ENCODE results near the gene SIK2. TPM values are rescaled to one million over a fixed set of nuclear protein-coding genes. Genes with fewer than 3 reads are reported as not detected.

SIK2 gene
- total and polyA plus RNA-seq, 9 of the 15 experiments (the other 6 are each of a cell fraction or from before 2014, with no cell fraction given) = 0.74 to 11.6 (median 3.8) TPM

DNA sequence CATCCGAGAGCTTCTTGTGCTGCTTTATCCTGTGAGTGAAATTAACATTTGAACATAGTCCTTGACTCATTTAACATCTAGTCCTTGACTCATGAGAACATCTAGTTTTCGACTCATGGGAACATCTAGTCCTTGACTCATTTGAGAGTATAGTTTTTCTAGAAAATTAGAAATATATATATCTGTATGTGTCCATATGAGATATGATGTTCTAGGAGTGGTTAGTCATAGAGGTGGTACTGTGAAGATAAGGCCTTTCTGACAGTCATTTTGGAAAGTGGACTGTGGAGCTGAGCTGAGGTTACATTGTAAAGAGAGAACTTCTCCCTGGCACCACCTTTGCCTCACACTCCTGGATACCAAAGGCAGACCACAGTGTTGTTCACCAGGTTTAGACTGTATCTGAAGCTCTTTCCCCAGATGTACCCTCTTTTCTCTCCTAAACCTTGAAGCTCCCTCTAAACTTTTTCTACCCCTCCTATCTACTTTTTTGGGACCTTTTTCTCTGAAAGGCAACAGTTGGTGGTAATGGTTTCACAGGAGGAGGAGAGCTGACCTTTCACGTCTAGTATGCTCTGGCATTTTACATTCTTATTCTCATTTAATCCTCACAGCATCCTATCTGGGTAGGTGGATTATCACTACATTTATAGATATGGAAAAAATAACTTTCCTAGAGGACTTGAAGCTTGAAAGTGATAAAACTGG, 96.8 kb downstream of the SIK2 start (continued):
- TF ChIP-seq, protein P1, sequence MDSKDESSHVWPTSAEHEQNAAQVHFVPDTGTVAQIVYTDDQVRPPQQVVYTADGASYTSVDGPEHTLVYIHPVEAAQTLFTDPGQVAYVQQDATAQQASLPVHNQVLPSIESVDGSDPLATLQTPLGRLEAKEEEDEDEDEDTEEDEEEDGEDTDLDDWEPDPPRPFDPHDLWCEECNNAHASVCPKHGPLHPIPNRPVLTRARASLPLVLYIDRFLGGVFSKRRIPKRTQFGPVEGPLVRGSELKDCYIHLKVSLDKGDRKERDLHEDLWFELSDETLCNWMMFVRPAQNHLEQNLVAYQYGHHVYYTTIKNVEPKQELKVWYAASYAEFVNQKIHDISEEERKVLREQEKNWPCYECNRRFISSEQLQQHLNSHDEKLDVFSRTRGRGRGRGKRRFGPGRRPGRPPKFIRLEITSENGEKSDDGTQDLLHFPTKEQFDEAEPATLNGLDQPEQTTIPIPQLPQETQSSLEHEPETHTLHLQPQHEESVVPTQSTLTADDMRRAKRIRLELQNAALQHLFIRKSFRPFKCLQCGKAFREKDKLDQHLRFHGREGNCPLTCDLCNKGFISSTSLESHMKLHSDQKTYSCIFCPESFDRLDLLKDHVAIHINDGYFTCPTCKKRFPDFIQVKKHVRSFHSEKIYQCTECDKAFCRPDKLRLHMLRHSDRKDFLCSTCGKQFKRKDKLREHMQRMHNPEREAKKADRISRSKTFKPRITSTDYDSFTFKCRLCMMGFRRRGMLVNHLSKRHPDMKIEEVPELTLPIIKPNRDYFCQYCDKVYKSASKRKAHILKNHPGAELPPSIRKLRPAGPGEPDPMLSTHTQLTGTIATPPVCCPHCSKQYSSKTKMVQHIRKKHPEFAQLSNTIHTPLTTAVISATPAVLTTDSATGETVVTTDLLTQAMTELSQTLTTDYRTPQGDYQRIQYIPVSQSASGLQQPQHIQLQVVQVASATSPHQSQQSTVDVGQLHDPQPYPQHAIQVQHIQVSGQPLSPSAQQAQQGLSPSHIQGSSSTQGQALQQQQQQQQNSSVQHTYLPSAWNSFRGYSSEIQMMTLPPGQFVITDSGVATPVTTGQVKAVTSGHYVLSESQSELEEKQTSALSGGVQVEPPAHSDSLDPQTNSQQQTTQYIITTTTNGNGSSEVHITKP (IDR thresholded peaks at IDR 0.05; ENCODE audit: partially characterized antibody) = peak; percentile 40
- TF ChIP-seq PML (IDR thresholded peaks at IDR 0.05; ENCODE audit: low read length) = peak; percentile 57; the same call in 1 of the 2 replicates
- TF ChIP-seq ZNF143 (CRISPR knock-in tag; IDR thresholded peaks at IDR 0.05) = no peak
- no peak for TF ChIP-seq ESRRA (IDR thresholded peaks at IDR 0.05; ENCODE audit: borderline replicate concordance, low read depth)
- TF ChIP-seq DPF2 (IDR thresholded peaks at IDR 0.05) = peak; percentile 96
- TF ChIP-seq, protein P2, sequence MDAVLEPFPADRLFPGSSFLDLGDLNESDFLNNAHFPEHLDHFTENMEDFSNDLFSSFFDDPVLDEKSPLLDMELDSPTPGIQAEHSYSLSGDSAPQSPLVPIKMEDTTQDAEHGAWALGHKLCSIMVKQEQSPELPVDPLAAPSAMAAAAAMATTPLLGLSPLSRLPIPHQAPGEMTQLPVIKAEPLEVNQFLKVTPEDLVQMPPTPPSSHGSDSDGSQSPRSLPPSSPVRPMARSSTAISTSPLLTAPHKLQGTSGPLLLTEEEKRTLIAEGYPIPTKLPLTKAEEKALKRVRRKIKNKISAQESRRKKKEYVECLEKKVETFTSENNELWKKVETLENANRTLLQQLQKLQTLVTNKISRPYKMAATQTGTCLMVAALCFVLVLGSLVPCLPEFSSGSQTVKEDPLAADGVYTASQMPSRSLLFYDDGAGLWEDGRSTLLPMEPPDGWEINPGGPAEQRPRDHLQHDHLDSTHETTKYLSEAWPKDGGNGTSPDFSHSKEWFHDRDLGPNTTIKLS (IDR thresholded peaks at IDR 0.05; ENCODE audit: borderline replicate concordance, low read depth) = peak; percentile 64; the same call in 1 of the 2 replicates
- TF ChIP-seq MTA2 (IDR thresholded peaks at IDR 0.05; ENCODE audit: low read depth) = peak; percentile 59
- TF ChIP-seq NFE2 (IDR thresholded peaks at IDR 0.05; ENCODE audit: low read depth) = peak; percentile 50; the same call in 1 of the 2 replicates
- TF ChIP-seq GATAD2B (IDR thresholded peaks at IDR 0.05; ENCODE audit: borderline replicate concordance) = peak; percentile 83; the same call in 1 of the 2 replicates
- no peak for TF ChIP-seq NFATC3 (IDR thresholded peaks at IDR 0.05)
- no peak for TF ChIP-seq U2AF1 (optimal IDR thresholded peaks at IDR 0.05; ENCODE audit: low read depth, low read length)
- TF ChIP-seq FOSL1 (tag; conservative IDR thresholded peaks at IDR 0.05) = peak; percentile 96
- TF ChIP-seq CCNT2 (IDR thresholded peaks at IDR 0.05; ENCODE audit: borderline replicate concordance, extremely low read depth, insufficient read length, low read depth, low read length) = peak; percentile 57
- TF ChIP-seq EWSR1 (IDR thresholded peaks at IDR 0.05; ENCODE audit: borderline replicate concordance, low read depth, partially characterized antibody) = no peak
- TF ChIP-seq, protein P3, sequence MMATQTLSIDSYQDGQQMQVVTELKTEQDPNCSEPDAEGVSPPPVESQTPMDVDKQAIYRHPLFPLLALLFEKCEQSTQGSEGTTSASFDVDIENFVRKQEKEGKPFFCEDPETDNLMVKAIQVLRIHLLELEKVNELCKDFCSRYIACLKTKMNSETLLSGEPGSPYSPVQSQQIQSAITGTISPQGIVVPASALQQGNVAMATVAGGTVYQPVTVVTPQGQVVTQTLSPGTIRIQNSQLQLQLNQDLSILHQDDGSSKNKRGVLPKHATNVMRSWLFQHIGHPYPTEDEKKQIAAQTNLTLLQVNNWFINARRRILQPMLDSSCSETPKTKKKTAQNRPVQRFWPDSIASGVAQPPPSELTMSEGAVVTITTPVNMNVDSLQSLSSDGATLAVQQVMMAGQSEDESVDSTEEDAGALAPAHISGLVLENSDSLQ (IDR thresholded peaks at IDR 0.05) = peak; percentile 48; the same call in 1 of the 2 replicates
- TF ChIP-seq KLF16 (IDR thresholded peaks at IDR 0.05) = 0 out of 2 replicates have a peak, but pooled peaks have one; percentile 16
- TF ChIP-seq EP400 (IDR thresholded peaks at IDR 0.05) = peak; percentile 21; the same call in 1 of the 2 replicates
- peak; percentile 77; the same call in 1 of the 2 replicates for TF ChIP-seq EP300 (IDR thresholded peaks at IDR 0.05; ENCODE audit: low read length)
- TF ChIP-seq ATF1 (CRISPR knock-in tag; IDR thresholded peaks at IDR 0.05) = no peak
- no peak for TF ChIP-seq ATF1 (tag; IDR thresholded peaks at IDR 0.05)
- TF ChIP-seq, protein P4, sequence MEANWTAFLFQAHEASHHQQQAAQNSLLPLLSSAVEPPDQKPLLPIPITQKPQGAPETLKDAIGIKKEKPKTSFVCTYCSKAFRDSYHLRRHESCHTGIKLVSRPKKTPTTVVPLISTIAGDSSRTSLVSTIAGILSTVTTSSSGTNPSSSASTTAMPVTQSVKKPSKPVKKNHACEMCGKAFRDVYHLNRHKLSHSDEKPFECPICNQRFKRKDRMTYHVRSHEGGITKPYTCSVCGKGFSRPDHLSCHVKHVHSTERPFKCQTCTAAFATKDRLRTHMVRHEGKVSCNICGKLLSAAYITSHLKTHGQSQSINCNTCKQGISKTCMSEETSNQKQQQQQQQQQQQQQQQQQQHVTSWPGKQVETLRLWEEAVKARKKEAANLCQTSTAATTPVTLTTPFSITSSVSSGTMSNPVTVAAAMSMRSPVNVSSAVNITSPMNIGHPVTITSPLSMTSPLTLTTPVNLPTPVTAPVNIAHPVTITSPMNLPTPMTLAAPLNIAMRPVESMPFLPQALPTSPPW (CRISPR knock-in tag; IDR thresholded peaks at IDR 0.05) = 0 out of 2 replicates have a peak, but pooled peaks have one; percentile 6
- TF ChIP-seq STAT5A (IDR thresholded peaks at IDR 0.05; ENCODE audit: borderline replicate concordance, low read length) = peak; percentile 70
